ENCODE data around the gene MBP.

MBP gene

GRCh38 chr18:77133051-77133834 lies 660 bp upstream of the MBP start:
- no peak for DNase-seq

GRCh38 chr18:77131652-77132368 lies 773 bp downstream of the MBP start:
- DNase-seq: peak; percentile 35

- peak; percentile 51 for DNase-seq
These were observed 1.4 kb downstream of the MBP start for GRCh38 chr18:77131100-77131651.

DNA sequence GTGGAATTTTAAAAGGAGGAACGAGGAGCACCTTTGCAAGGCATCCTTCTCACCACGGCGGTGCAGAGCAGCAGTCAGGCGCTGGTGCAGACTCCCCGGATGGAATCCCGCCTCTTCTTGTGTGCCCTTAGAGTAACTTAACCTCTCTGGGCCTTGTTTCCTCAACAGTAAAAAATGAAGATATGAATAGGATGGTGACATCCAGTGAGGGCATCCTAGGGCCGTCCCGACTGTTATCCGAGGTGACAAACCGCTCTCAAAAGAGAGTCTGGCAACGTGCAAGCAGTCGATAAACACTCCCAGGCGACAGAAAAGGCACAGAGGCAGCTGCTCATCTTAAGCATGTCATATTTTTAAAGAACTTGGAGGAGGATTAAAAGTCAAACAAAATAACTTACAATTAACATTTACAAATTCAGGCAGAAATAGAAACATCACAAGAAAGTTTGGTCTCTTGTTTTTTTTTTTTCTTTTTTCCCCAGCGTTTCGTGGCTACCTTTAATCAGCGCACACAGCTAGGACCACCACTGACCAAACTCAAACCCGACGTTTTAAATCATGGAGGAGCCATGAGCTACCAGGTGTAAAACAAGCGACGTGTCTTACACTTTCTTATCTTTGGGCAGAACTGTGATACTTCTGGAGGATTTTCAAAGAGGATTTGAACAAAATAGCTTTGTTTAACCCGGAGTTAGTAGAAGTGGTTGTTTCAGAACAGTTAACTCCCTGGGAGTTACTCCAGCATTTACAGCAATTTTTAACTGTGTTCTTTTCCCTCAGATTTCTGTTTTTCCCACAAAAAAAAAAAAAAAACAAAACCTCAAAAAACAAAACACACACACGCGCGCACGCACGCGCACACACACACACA lies 2.1 kb downstream of the MBP start:
- DNase-seq: peak; percentile 15

DNA sequence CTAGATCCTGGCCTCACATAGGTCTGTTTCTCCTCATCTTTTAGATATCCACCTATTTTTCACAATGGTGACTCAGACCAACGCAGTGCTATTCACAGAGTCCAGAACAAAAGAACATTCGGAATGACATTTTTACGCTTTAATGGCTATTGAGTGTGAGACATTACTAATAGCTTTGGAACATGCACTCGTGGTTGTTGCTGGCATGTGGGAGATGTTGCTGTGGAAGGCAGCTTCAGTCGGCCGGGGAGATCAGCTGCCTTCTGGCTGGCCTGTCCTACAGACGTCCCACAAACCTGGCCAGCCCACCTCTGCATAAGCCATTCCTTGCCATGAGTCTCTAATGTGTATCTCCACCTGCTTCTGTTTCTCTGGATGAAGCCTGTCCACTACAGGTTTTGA lies 3.4 kb downstream of the MBP start:
- no peak for DNase-seq

DNA sequence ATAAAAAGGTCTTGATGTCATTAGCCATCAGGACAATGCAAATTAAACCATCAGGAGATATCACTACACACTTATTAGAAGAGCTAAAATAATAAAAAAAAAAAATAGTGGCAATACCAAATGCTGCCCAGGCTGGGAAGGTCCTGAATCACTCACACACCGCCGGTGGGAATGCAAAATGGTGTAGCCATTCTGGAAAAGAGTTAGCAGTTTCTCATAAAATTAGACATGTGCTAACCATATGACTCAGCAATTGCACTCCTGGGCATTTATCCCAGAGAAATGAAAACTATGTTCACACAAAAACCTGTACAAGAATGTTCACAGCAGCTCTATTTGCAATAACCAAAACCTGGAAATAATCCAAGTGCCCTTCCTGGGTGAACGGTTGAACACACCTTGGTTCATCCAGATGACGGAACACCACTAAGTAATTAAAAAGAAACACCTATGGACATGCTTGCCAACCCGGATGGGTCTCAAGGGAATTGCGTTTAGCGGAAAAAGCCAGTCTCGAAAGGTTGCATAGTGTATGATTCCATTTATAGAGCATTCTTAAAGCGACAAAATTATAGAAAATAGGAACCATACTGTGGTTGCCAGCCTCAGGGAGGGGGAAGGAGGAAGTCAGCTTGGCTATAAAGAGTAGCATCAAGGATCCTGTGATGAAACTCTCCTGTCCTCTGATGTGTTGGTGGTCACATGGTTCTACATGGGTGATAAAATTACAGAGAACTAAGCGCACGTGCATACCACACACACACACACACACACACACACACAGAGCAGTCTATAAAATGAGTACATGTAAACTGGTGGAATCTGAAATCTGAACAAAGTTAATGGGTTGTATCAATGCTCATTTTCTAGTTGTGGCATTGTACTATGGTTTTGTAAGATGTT lies 4.6 kb downstream of the MBP start:
- DNase-seq: no peak

GRCh38 chr18:77124452-77124922 lies 8.1 kb downstream of the MBP start:
- DNase-seq: peak; percentile 35

DNA sequence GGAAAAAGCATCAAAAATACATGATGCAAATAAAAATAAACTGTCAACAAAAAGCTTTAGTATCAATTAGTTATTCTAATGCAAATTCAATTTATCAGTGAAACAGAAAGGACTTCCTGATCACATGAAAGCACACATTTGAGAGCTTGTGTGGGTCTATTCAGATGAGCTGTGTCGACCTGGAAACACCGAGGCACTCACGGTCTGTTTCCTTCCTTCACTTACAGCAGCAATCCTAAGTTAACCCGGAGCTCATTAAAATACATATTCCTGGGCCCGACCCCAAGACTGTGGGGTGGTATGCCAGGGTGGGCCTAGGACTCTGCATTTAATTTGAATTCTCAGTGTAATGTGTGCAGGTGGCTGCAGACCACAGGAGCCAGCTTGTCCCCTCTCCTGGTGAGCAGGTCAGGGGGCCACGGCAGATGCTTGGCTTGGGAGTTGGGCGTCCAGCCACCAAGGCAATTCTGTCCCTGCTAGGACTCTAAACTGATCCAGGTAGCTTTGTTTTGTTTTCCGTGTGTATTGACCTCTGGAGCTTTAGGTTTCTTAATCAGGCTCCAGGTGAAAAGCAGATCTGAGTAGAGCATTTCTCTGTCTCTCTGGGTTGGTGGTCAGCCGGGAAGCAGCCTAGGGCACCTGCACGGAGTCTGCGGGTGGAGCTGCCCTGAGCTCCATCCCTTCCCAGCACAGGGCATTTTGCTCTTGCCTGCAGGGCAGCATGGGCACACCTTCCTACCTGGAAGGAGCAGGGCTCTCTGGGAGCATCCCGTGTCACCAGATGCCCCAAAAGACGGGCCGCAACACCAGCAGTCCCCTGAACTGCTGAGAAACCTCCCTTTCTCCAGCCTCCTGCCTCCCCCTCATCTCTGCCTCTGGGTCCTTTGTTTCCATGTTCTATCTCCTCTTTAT lies 9.0 kb downstream of the MBP start:
- DNase-seq: no peak

DNA sequence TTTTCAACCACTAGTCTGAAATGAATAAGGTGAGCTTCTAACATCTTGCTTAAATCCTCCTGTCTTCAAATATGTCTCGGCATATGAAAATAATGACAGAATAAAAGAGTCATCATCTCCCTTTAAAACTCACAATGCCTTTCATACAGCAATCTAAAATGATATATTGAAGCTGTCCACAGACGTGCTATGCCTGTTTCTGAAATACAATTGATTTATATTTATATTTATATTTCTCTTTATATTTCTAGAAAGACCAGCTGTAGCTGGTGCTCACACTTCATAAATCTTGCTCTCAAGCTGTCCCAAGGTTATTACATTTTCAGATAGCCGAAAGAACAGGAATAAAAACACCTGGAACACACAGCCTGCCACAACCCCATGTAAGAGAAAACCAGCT lies 11.1 kb downstream of the MBP start:
- no peak for DNase-seq

DNA sequence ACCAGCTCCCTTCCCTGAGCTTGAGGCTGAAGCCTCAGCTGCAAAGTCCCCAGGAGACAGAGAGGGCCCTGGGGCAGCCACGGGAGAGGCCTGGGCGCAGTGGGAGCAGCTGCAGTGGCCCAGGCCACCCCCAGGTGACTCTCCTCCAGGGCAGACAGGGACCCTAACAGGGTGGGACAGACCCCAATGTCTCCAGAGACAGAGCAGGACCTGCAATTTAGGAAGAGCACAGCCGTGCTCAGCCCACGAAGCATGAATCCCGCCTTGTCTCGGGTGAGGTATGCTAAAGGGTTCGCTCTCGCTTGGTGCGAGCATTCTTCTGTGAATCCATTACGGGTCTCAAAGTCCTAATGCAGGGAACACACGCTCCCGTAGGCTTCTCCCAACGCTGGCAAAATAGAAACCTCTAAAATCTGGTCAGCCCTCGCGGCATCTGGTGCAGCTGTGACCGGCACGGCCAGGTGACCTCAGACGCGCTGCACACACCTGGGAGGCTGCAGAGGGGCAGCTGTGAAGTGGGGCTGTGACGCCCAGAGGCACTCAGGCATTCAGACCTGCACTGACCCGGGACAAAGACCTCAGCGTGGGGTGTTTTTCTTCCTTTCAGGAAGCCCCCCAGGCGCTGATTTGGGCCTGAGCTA lies 12.6 kb downstream of the MBP start:
- DNase-seq: no peak

DNA sequence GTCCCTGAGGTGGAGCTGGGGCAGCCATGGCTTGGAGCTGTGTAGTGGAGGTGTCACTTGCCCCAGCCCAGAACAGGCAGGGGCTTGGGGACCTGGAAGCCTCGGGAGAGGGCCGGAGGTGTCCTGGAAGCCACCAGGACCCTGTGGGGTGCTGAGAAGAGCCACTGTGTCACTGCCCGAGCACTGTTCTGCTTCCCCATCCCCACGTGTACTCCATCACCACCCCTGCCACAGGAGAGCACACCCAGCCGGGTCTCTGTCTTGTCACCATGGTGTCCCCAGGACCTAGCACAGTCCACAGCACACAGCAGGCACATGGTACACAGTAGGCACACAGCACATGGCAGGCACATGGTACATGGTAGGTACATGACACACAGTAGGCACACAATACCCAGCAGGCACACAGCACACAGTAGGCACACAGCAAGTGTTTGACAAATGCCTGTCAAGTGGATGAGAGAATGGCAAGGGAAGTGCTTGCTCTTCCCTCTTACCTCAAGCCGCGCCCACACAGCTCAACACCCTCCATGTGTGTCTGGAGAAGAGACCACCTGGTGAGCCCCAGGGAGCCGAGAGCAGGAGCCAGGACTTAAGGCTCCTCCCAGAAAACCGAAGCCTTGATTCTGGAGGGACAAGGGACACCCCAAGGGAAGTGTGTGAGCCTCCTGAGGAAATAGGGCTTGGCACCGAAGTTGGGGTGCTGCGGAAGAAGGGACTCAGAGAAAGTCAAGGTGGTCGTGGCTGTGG lies 13.3 kb downstream of the MBP start:
- DNase-seq: no peak

DNA sequence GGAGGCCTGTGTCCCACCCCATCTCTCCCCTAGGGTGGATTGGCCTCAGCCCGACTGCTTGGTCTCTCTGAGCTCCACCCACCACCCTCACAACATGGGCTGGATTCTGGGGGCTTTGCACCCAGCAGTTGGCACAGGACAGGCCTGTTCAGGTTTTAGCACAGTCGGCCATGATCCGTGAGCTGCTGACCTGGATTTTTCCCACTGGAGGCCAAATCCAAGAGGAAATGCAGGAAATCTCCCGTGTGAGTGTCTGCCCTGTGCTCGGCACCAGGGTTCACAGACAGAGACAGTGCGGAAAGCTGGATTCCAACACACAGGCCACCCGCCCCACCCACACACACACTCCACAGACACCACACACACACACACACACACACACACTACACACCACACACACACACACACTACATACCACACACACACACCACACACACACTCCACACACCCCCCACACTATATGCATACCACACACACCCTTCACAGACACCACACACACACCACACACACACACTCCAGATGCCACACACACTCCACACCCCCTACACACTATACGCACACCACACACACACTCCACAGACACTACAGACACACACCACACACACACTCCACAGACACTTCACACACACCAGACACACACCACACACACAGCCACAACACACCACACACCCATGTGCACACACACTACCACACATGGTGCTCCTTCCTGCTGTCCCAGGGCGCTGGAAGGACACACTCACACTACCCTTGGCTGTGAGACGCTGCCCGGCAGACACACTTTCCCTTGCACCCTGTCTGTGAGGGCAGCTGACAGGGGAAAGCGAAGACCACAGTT lies 14.1 kb downstream of the MBP start:
- no peak for DNase-seq

DNA sequence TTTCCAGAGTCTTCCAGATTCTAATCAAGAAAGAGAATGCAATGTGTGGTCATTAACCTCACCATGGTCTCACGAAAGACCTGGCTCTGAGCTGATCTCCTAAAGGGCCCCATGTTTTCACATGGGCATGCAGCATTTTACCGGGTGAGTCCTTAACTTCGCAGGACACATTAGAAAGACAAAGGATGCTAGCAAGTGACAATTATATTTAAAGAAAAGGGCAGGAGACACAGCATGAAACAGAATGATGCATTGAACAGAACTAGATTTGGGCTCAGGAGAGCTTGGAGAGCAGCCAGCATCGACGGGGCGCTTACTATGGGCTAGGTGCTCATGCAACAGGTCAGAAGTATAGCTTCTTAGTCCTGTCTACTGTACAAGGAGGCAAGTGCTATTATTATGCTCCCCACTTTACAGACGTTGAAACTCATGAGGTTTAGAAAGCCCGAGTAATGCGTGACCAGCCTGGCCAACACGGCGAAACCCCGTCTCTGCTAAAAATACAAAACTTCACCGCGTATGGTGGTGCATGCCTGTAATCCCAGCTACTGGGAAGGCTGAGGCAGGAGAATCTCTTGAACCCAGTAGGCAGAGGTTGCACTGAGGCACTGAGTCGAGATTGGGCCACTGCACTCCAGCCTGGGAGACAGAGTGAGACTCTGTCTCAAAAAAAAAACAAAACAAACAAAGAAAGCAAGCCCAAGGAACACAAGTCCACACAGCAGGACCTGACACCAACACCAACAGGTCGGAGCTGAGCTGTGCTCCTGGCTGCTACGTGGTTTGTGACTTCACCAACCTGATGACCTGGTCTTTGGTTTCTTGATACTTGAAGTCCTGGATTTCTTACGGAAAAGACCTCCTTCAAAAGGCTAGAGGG lies 16.1 kb downstream of the MBP start:
- no peak for DNase-seq

GRCh38 chr18:77115192-77115953 lies 17.2 kb downstream of the MBP start:
- no peak for DNase-seq

DNA sequence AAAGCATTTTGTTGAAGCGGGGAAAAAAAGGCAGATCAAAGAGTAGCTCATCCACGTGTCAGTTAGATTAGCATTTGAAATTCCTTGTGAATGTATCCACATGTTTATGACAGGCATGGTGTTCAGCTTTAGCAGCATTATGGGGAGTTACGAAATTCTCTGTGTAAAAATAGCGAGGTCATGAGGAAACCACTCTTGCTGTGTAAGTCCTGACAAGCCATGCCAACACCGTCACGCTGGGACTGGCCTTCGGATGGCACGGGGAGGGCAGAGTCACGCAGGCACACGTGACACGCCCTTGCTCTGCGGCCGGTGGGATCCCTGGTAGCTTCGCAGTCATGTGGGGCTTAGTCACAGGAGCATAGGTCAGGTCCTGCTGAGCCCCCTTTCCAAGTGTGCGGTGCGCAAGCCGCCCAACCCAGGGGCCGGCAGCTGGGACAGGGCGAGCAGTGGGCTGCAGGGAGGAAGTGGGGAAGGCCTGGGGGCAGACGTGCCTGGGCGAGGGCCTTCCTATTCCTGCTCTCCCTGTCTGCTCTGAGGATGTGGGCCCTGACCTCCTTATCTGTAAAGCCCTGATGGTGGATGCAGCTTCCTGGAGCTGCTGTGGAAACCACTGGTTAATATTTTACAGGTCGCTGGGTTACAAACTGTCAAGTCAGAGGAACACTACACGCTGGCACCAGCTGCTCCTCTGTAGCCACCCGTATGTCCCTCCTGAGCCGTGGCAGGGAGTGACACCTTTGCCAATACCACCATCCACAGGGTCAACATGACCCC lies 18.0 kb downstream of the MBP start:
- DNase-seq: no peak

DNA sequence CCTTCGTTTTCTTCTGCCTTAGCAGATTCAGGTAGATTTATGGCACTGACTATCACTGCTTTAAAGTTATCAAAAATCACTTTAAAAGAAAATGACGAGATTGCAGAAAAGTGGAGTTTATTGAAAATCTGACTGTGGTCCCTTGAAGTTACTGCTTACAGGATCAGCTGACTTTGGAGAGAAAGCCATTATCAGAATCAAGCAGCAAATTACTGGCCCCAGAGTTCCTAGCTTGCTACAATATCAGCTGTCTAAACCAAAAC lies 18.5 kb downstream of the MBP start:
- no peak for DNase-seq
